Stimulated activated CD4-positive, alpha-beta T cell treated with anti-CD3 and anti-CD28 coated beads, TNF-alpha, amount 100 ng/mL, for 4 hours (primary cell): Measurements from ENCODE around the gene KLHL17.
"Not testable (repeated sequence)": the region's sequence is repeated elsewhere in the genome, so short reads cannot be mapped to it uniquely, and the experiment has no call there.

ENCODE experiments used
- DNase-seq, 3 experiments: peaks; one replicate each; pipeline ENCODE4 v3.0.0-alpha.2; 2020; ENCODE audit warnings: low read depth in 3 of 3

The KLHL17 gene

GRCh38 chr1:967466-968343, 7.3 kb downstream of the KLHL17 start:
- no peak for DNase-seq

GRCh38 chr1:969260-969855, 9.0 kb downstream of the KLHL17 start:
- DNase-seq, result no peak

GRCh38 chr1:970242-970972, 10.0 kb downstream of the KLHL17 start:
- DNase-seq, result no peak

DNA sequence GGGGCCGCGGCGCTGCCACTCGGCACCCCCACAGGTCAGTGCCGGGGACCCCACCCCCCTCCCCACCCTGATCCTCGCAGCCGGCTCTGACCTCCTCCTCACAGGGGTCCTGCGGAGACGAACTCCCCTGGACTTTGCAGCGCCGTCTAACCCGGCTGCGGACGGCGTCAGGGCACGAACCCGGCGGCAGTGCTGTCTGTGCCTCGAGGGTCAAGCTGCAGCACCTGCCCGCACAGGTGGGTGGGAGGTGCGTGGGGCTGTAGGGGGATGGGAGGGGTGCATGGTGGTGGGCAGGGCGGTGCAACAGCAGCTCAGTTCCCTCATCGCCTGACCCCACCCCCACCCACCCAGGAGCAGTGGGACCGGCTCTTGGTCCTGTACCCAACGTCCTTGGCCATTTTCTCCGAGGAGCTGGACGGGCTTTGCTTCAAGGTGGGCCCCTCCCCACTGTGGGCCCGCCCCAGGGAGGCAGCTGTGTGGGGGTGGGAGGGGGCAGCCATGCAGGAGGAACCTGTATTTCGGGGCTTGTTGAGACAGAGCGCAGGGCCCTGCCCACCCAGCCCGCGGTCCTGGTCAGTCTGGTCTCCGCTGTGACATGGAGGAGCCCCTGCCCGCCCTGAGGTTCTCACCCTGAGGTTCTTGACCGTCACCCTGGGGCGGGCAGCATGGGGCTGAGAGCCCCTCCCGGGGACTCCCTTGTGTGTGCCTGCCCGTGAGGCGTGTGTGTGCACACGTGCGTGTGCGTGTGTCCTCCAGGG, 10.8 kb downstream of the KLHL17 start:
- no peak for DNase-seq

- no peak for DNase-seq
Observed at GRCh38 chr1:971751-972506, 11.5 kb downstream of the KLHL17 start.

GRCh38 chr1:972726-973458, 12.5 kb downstream of the KLHL17 start:
- DNase-seq, result no peak

DNA sequence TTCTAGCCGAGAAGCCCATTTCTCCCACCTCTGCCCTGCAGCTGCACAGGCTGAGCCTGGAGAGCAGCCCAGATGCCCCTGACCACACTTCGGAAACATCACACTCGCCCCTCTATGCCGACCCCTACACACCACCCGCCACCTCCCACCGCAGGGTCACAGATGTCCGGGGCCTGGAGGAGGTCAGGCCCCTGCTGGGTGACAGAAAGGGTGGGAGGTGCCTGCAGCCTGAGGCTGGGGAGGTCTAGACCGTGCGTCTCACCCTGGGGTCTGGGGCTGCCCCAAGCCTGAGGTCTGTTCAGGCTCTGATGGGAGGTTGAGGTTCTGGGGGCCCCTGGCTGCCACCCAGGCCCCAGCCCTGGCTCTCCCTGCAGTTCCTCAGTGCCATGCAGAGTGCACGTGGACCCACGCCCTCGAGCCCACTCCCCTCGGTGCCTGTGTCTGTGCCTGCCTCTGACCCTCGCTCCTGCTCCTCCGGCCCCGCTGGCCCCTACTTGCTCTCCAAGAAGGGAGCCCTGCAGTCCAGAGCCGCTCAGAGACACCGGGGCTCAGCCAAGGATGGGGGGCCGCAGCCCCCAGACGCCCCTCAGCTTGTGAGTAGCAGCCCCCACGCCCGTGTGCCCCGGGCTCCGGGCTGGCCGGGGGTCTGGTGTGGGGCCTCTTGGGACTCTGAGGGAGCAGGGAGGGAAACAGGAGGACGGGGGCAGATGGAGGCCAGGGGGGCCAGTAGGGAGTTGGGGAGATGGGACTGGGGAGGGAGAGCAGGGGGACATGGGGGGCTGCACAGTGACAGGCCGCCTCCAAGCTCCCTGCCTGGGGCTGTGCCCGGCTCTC, 13.3 kb downstream of the KLHL17 start:
- no peak for DNase-seq

- DNase-seq, result no peak
Observed at GRCh38 chr1:974293-974640, 13.9 kb downstream of the KLHL17 start.

GRCh38 chr1:974687-975328, 14.4 kb downstream of the KLHL17 start:
- DNase-seq, result no peak

- DNase-seq, result no peak
Observed at GRCh38 chr1:975365-975764, 15.0 kb downstream of the KLHL17 start.

DNA sequence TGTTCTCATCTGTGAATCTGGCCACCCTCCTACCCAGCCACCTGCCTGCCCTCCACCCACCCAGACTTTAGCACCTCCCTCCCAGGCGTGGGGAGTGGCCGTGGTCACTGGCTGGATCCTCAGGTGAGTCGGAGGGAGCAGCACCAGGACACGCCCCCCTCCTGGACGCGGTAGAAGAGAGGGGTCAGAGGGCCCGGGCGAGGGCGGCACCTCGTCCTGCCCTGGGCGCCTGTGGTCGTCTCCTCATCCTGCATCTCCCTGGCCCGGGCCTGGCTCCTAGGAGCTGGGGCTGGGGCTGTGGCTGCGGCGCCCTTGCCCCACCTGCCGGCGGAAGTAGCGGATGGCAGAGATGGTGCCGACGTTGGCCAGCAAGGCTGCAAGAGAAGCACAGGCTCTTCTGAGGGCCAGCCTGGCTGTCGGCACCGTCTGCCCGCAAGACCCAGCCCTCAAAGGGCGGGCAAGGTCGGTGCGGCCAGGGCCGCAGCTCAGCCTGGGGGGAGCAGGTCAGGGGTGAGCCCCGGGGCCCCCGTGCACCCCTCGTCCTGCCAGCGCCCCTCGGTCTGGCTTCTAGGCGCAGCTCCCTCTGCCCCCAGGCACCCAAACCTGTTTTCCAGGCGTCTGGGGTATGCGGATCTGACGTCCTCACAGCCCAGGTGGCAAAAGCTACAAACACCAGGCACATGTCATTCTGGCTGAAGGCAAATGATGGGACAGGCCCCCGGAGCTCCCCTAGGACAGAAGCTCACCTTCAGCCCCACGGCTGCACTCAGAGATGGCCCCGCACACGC, 15.7 kb downstream of the KLHL17 start:
- peak; percentile 35 to 50 (median 49) for DNase-seq

GRCh38 chr1:976791-977190, 16.4 kb downstream of the KLHL17 start:
- DNase-seq, result not testable (repeated sequence)

- DNase-seq, result no peak
Observed at GRCh38 chr1:978069-978834, 17.9 kb downstream of the KLHL17 start.

DNA sequence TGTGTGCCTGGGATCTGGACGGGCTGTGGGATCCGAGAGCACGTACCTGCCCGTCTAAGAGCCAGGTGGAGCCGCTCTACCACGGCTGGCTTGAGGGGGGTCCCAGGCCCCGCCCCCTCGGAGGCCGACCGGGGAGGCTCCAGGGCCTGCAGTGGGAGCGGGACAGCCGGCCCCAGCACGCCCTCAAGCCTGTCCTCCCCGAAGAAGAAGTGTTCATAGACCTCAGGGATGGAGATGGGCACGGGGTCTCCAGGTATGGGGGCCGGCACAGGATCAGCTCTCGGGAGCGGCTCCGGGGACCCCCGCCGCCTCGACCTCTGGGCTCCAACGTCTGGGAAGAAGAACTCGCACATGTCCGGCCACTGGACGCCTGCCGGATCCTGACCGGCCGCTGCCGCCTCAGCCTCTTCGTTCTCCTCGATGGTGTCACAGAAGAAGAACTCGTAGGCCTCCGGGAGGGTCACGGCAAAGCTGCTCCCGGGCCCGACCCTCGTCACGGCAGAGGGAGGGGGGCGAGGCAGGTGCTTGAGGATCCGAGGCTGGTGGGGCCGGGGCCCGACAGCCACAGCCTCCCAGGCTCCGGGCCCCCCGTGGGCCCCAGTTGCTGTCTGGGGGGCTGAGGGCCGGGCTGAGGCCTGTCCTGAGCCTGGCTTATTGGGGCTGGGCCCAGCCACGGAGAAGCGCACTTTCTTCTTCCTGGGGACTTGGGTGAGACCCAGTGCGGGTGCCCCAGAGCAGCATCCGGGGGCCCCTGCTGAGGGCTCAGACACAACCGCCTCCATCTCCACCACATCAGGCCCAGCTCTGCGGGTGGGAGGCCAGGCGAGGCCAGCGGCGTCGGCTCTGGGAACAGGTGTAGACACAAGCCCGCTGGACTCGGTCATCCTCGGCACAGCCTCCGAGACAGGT, 18.7 kb downstream of the KLHL17 start:
- no peak for DNase-seq

GRCh38 chr1:979744-980072, 19.3 kb downstream of the KLHL17 start:
- DNase-seq, result no peak

DNA sequence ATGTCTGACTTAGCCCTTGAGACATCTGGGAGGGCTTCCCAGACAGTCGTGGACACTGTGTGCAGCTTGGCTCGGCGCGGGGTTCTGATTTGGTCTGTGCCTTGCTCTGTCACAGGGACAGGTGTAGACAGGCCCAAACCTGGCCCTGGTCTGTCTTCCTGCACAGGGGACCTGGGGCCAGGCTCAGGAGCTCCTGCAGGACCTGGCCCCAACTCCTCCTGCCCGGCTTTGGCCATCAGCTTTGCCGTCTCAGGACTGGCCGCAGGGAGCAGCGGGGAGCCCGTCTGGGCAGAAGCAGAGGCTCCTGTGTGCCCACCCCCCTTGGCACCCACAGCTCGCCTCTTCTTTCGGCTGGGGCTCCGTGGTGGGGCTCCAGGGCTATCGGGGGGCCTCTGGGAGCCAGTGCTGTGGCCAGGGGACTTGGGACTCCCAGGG, 19.8 kb downstream of the KLHL17 start:
- no peak for DNase-seq
